ENCODE results near the gene RAB26. TPM values are rescaled to one million over a fixed set of nuclear protein-coding genes. Genes with fewer than 3 reads are reported as not detected.
A peak's percentile ranks its signal among the peaks of the same experiment; 100 is the strongest.

RAB26 gene
- total and polyA plus RNA-seq, 2 of the 13 experiments (the other 11 are each of a cell fraction or from before 2014, with no cell fraction given) = 0.86 to 3.6 TPM

- no peak for TF ChIP-seq REPIN1 (CRISPR knock-in tag; IDR thresholded peaks at IDR 0.05; ENCODE audit: borderline replicate concordance, low read depth)
- no peak for TF ChIP-seq ZNF251 (CRISPR knock-in tag; IDR thresholded peaks at IDR 0.05)
- TF ChIP-seq SATB2 (CRISPR knock-in tag; IDR thresholded peaks at IDR 0.05) = no peak
- TF ChIP-seq ZNF160 (CRISPR knock-in tag; IDR thresholded peaks at IDR 0.05) = no peak
- peak; percentile 36 for TF ChIP-seq FOXA3 (CRISPR knock-in tag; IDR thresholded peaks at IDR 0.05)
- no peak for TF ChIP-seq ZFP36L2 (CRISPR knock-in tag; IDR thresholded peaks at IDR 0.05)
- no peak for TF ChIP-seq ZNF775 (CRISPR knock-in tag; IDR thresholded peaks at IDR 0.05; ENCODE audit: borderline replicate concordance)
- TF ChIP-seq SIN3B (IDR thresholded peaks at IDR 0.05; ENCODE audit: low read length) = no peak
- TF ChIP-seq ZNF282 (IDR thresholded peaks at IDR 0.05; ENCODE audit: partially characterized antibody) = no peak
- no peak for TF ChIP-seq ZNF354B (CRISPR knock-in tag; IDR thresholded peaks at IDR 0.05)
- no peak for TF ChIP-seq ZNF577 (CRISPR knock-in tag; IDR thresholded peaks at IDR 0.05; ENCODE audit: borderline replicate concordance, low read depth)
- no peak for TF ChIP-seq SKIL (CRISPR knock-in tag; IDR thresholded peaks at IDR 0.05; ENCODE audit: borderline replicate concordance)
- TF ChIP-seq DR1 (CRISPR knock-in tag; IDR thresholded peaks at IDR 0.05) = no peak
- no peak for TF ChIP-seq ZMYM4 (CRISPR knock-in tag; IDR thresholded peaks at IDR 0.05)
- TF ChIP-seq HNRNPL (IDR thresholded peaks at IDR 0.05; ENCODE audit: low read depth, low read length) = peak; percentile 98
- peak; percentile 26; the same call in 1 of the 2 replicates for TF ChIP-seq ZBTB2 (CRISPR knock-in tag; IDR thresholded peaks at IDR 0.05; ENCODE audit: low read depth)
- no peak for TF ChIP-seq ZNF598 (CRISPR knock-in tag; IDR thresholded peaks at IDR 0.05; ENCODE audit: borderline replicate concordance)
- 0 out of 2 replicates have a peak, but pooled peaks have one; percentile 25 for TF ChIP-seq E2F5 (CRISPR knock-in tag; conservative IDR thresholded peaks at IDR 0.05)
- no peak for TF ChIP-seq SP2 (CRISPR knock-in tag; IDR thresholded peaks at IDR 0.05)
- peak; percentile 41; the same call in 1 of the 2 replicates for TF ChIP-seq ARID5B (CRISPR knock-in tag; IDR thresholded peaks at IDR 0.05)
Measured at GRCh38 chr16:2147981-2148671, at the start of gene RAB26 (continued).
